Chondrocyte (in vitro differentiated cells): ENCODE data around the gene MC1R. TPM values are rescaled to one million over a fixed set of nuclear protein-coding genes. Genes with fewer than 3 reads are reported as not detected.
A peak's percentile ranks its signal among the peaks of the same experiment; 100 is the strongest.

Experiments
- DNase-seq: peaks from one replicate; pipeline ENCODE4 v3.0.0; 2021; ENCODE audit warnings: mixed read lengths, low spot score
- H3K27ac Mint-ChIP-seq: one replicate; pipeline ENCODE4 v1.8.0; 2021; ENCODE audit warnings: mild to moderate bottlenecking, moderate library complexity, mixed read lengths; ENCODE audit not compliant: unreplicated experiment
- H3K27me3 Mint-ChIP-seq: 2 replicates; pipeline ENCODE4 v1.8.0; 2021; ENCODE audit warnings: low read depth, mixed read lengths
- H3K36me3 Mint-ChIP-seq: 2 replicates; pipeline ENCODE4 v1.8.0; 2021; ENCODE audit warnings: low read depth, mixed read lengths
- H3K4me1 Mint-ChIP-seq: 2 replicates; pipeline ENCODE4 v1.8.0; 2021; ENCODE audit warnings: low read depth, mild to moderate bottlenecking, mixed read lengths
- H3K4me3 Mint-ChIP-seq: one replicate; pipeline ENCODE4 v1.8.0; 2021; ENCODE audit warnings: mild to moderate bottlenecking, moderate library complexity, mixed read lengths; ENCODE audit not compliant: unreplicated experiment
- H3K9me3 Mint-ChIP-seq: 2 replicates; pipeline ENCODE4 v1.8.0; 2021; ENCODE audit warnings: low read depth, mixed read lengths
- CTCF ChIP-seq: fragments of 200-600 bp; sonication (generic); IDR thresholded peaks from 2 replicates; pipeline ENCODE4 v1.5.0; 2021; ENCODE audit warnings: antibody characterized with exemption, mild to moderate bottlenecking, moderate library complexity
- total RNA-seq: library from RNA; stranded (reverse); gene quantifications from 3 replicates; pipeline ENCODE4 v1.2.1, GENCODE V29; 2021

Gene MC1R
- total RNA-seq, 1 donor from 2014 or later = 4.2 TPM

- Mint-ChIP-seq H3K27ac (no peak overlapping the region), H3K9me3 (no peaks in the 10 kb centered on the region), H3K27me3 (no peaks in the 10 kb centered on the region), H3K4me3 (no peak overlapping the region), H3K36me3 (peaks cover 31% of the 10 kb centered on the region), H3K4me1 (peaks cover 2% of the 10 kb centered on the region)
- DNase-seq = peak; percentile 94
- TF ChIP-seq CTCF = peak; percentile 87
Measured at GRCh38 chr16:89909777-89910716, 8.6 kb upstream of the MC1R start.

- no peaks in the 10 kb centered on the region for H3K9me3 Mint-ChIP-seq
- peaks cover 28% of the 10 kb centered on the region for H3K36me3 Mint-ChIP-seq
- peaks cover 2% of the 10 kb centered on the region for H3K4me1 Mint-ChIP-seq
- no peaks in the 10 kb centered on the region for H3K27me3 Mint-ChIP-seq
- DNase-seq = no peak
- no peak overlapping the region for H3K4me3 Mint-ChIP-seq
- no peak overlapping the region for H3K27ac Mint-ChIP-seq
- TF ChIP-seq CTCF = no peak
Measured at GRCh38 chr16:89910717-89911354, 7.8 kb upstream of the MC1R start.

- peak; percentile 83 for DNase-seq
- Mint-ChIP-seq H3K36me3 (peaks cover 22% of the 10 kb centered on the region), H3K4me3 (no peak overlapping the region), H3K4me1 (peaks cover 2% of the 10 kb centered on the region), H3K9me3 (no peaks in the 10 kb centered on the region), H3K27me3 (no peaks in the 10 kb centered on the region), H3K27ac (no peak overlapping the region)
- no peak for TF ChIP-seq CTCF
Measured at GRCh38 chr16:89911375-89911774, 7.3 kb upstream of the MC1R start.

GRCh38 chr16:89912143-89912542, 6.5 kb upstream of the MC1R start:
- no peak overlapping the region for H3K27ac Mint-ChIP-seq
- TF ChIP-seq CTCF = no peak
- peaks cover 3% of the 10 kb centered on the region for H3K4me1 Mint-ChIP-seq
- no peak for DNase-seq
- no peak overlapping the region for H3K4me3 Mint-ChIP-seq
- H3K9me3 Mint-ChIP-seq = no peaks in the 10 kb centered on the region
- no peaks in the 10 kb centered on the region for H3K27me3 Mint-ChIP-seq
- peaks cover 16% of the 10 kb centered on the region for H3K36me3 Mint-ChIP-seq

- DNase-seq = no peak
- H3K36me3 Mint-ChIP-seq = peaks cover 16% of the 10 kb centered on the region
- H3K4me1 Mint-ChIP-seq = peaks cover 8% of the 10 kb centered on the region
- TF ChIP-seq CTCF = no peak
- no peaks in the 10 kb centered on the region for H3K27me3 Mint-ChIP-seq
- no peaks in the 10 kb centered on the region for H3K9me3 Mint-ChIP-seq
- no peak overlapping the region for H3K27ac Mint-ChIP-seq
- no peak overlapping the region for H3K4me3 Mint-ChIP-seq
Measured at GRCh38 chr16:89912627-89913026, 6.0 kb upstream of the MC1R start.
